Activated B cell treated with CpG ODN at 0.5 μM for 24 hours (primary cell): ENCODE data around the gene MISP. TPM values are rescaled to one million over a fixed set of nuclear protein-coding genes. Genes with fewer than 3 reads are reported as not detected.

Experiments used
- ATAC-seq: fragments of 200-7000 bp; cut with Tn5 transposase; one replicate; pipeline ENCODE4 v1.10.0; 2021; ENCODE audit warnings: low read depth, mild to moderate bottlenecking, moderate library complexity
- CTCF ChIA-PET: fragments of 350-600 bp; sonication (Branson Sonifier 250); formaldehyde crosslinking; loops from one replicate; lab custom pipeline; 2021; ENCODE audit warnings: antibody characterized with exemption; lab: Charles Lee
- POLR2A ChIA-PET: fragments of 350-600 bp; sonication (Branson Sonifier 250); formaldehyde crosslinking; loops from one replicate; lab custom pipeline; 2021; ENCODE audit warnings: antibody characterized with exemption; lab: Charles Lee
- DNase-seq: peaks from one replicate; pipeline ENCODE4 v3.0.0; 2022
- H3K27ac Mint-ChIP-seq: one replicate; pipeline ENCODE4 v1.8.0; 2020; ENCODE audit warnings: mixed read lengths
- H3K27me3 Mint-ChIP-seq: one replicate; pipeline ENCODE4 v1.8.0; 2021; ENCODE audit warnings: mixed read lengths
- H3K36me3 Mint-ChIP-seq: one replicate; pipeline ENCODE4 v1.8.0; 2021; ENCODE audit warnings: low read depth, mixed read lengths
- H3K4me1 Mint-ChIP-seq: one replicate; pipeline ENCODE4 v1.8.0; 2021; ENCODE audit warnings: mixed read lengths
- H3K4me3 Mint-ChIP-seq: one replicate; pipeline ENCODE4 v1.8.0; 2020; ENCODE audit warnings: mild to moderate bottlenecking, mixed read lengths
- H3K9me3 Mint-ChIP-seq: one replicate; pipeline ENCODE4 v1.8.0; 2020; ENCODE audit warnings: mixed read lengths
- CTCF ChIP-seq: fragments of 200-600 bp; IDR thresholded peaks from one replicate; pipeline ENCODE4 v1.8.0; 2022; ENCODE audit warnings: antibody characterized with exemption, mild to moderate bottlenecking
- intact Hi-C: fragments of 100-400 bp; cut with micrococcal nuclease; formaldehyde crosslinking; loops from one replicate; pipeline ENCODE4 v1.15.1; 2024
- total RNA-seq: library from RNA; stranded (reverse); gene quantifications from 2 replicates; pipeline ENCODE4 v1.2.3, GENCODE V29; 2022

The MISP gene
- total RNA-seq, 1 donor from 2014 or later: not detected

- Mint-ChIP-seq H3K27me3 (no peaks in the 10 kb centered on the region), H3K27ac (no peak overlapping the region), H3K9me3 (no peaks in the 10 kb centered on the region), H3K36me3 (no peaks in the 10 kb centered on the region), H3K4me3 (no peak overlapping the region), H3K4me1 (no peaks in the 10 kb centered on the region)
- ChIA-PET POLR2A (no interaction called here), CTCF (no interaction called here)
- no peak for ATAC-seq
- no peak for TF ChIP-seq CTCF
- DNase-seq: no peak
- intact Hi-C loops: no loop called here
Measured at GRCh38 chr19:748274-748598, 2.7 kb upstream of the MISP start.

GRCh38 chr19:749811-750210 is 1.1 kb upstream of the MISP start:
- no peak for TF ChIP-seq CTCF
- Mint-ChIP-seq H3K4me3 (no peak overlapping the region), H3K27ac (no peak overlapping the region), H3K27me3 (no peaks in the 10 kb centered on the region), H3K36me3 (no peaks in the 10 kb centered on the region), H3K4me1 (no peaks in the 10 kb centered on the region), H3K9me3 (no peaks in the 10 kb centered on the region)
- ChIA-PET POLR2A (interaction anchor here (0.5 kb wide), 1 partner anchor 9 kb away, joined by 5 read pairs; no protein-coding TSS in a partner anchor), CTCF (no interaction called here)
- ATAC-seq (no peak), DNase-seq (no peak)
- intact Hi-C loops: no loop called here

GRCh38 chr19:751501-752341 is 809 bp downstream of the MISP start:
- TF ChIP-seq CTCF: no peak
- ChIA-PET POLR2A (no interaction called here), CTCF (no interaction called here)
- Mint-ChIP-seq H3K27ac (no peak overlapping the region), H3K4me1 (no peaks in the 10 kb centered on the region), H3K4me3 (no peak overlapping the region), H3K9me3 (no peaks in the 10 kb centered on the region), H3K27me3 (no peaks in the 10 kb centered on the region), H3K36me3 (no peaks in the 10 kb centered on the region)
- intact Hi-C loops: no loop called here
- DNase-seq (no peak), ATAC-seq (no peak)

DNA sequence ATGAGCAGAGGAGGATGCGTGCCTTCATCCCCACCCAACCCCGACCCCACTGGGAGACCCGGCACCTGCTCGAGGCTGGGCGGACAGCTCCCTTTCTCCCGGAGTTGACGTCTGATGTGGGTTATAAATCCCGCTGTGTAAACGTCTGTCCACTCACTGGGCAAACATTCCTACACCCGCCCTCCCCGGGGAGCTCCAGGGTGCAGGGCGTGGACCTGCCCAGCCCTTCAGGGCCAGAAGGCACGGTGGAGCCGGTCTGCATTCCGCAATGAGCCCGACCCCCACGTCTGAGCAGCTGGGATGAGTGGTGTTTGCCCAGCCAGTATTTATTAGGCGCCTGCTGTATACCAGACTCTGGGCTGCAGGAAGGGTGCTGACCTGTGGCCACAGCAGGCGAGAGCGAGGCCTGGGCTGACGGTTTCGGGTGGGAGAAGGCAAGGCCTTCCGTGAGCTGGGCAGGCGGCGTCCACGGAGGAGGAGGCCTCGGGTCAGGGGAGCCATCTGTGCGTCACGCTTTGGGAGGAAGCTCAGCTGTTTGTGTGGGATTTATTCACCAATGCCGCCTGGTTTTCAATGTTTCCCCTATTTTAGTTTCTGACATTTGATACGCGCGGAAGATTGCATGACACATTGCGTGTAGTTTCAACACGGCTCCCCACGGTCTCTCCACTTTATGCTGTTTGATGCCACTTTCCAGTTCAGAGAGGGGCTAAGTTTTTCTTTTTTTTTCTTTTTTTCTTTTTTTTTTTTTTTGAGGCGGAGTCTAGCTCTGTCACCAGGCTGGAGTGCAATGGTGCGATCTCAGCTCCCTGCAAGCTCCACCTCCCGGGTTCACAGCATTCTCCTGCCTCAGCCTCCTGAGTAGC is 2.0 kb downstream of the MISP start:
- intact Hi-C loops: no loop called here
- Mint-ChIP-seq H3K4me3 (no peak overlapping the region), H3K27ac (no peak overlapping the region), H3K9me3 (no peaks in the 10 kb centered on the region), H3K27me3 (no peaks in the 10 kb centered on the region), H3K4me1 (no peaks in the 10 kb centered on the region), H3K36me3 (no peaks in the 10 kb centered on the region)
- POLR2A ChIA-PET: no interaction called here
- ATAC-seq (no peak), DNase-seq (no peak)
- TF ChIP-seq CTCF: no peak
- CTCF ChIA-PET: no interaction called here

GRCh38 chr19:754530-754929 is 3.6 kb downstream of the MISP start:
- CTCF ChIA-PET: no interaction called here
- H3K27ac Mint-ChIP-seq: no peak overlapping the region
- peaks cover 7% of the 10 kb centered on the region for H3K9me3 Mint-ChIP-seq
- POLR2A ChIA-PET: no interaction called here
- ATAC-seq (no peak), DNase-seq (no peak)
- no peak overlapping the region for H3K4me3 Mint-ChIP-seq
- no peaks in the 10 kb centered on the region for H3K27me3 Mint-ChIP-seq
- TF ChIP-seq CTCF: no peak
- H3K36me3 Mint-ChIP-seq: no peaks in the 10 kb centered on the region
- intact Hi-C loops: no loop called here
- H3K4me1 Mint-ChIP-seq: no peaks in the 10 kb centered on the region
